ENCODE measurements around the gene PRKCH. TPM values are rescaled to one million over a fixed set of nuclear protein-coding genes. Genes with fewer than 3 reads are reported as not detected.
A peak's percentile ranks its signal among the peaks of the same experiment; 100 is the strongest.
"Not testable (repeated sequence)": the region's sequence is repeated elsewhere in the genome, so short reads cannot be mapped to it uniquely, and the experiment has no call there.

The PRKCH gene
- total RNA-seq, 4 donors from 2014 or later, result 17.9 to 28.7 (median 25.0) TPM

DNA sequence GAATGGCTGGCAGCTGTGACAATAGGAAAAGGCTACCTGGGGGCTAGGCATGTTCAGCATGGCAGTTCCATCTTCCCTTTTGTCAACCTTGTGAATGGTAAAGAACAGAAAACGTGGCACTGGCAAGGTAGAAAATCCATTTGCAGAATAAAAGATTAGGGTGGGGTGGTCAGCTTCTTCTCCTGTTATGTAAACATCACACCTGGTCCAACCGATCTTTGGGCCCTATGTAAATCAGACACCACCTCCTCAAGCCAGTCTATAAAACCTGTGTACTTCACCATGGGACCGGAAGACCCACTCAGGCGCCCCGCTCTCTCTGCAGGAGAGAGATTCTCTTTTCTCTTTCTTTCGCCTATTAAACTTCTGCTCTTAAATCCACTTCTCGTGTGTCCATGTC lies 20.6 kb upstream of the PRKCH start:
- Histone ChIP-seq H3K4me1 (no peaks in the 10 kb centered on the region), H3K36me3 (no peaks in the 10 kb centered on the region), H3K27ac (no peak overlapping the region), H3K9me3 (peaks cover 0 to 6% (median 0%) of the 10 kb centered on the region in 3 donors), H3K4me3 (no peak overlapping the region), H3K27me3 (no peaks in the 10 kb centered on the region)
- WGBS, 2 donors (ENCODE audit: low coverage in 1 of 2), result 74 to 91% methylated on average over 6 to 7 of the region's 7 CpGs
- TF ChIP-seq, protein P1, sequence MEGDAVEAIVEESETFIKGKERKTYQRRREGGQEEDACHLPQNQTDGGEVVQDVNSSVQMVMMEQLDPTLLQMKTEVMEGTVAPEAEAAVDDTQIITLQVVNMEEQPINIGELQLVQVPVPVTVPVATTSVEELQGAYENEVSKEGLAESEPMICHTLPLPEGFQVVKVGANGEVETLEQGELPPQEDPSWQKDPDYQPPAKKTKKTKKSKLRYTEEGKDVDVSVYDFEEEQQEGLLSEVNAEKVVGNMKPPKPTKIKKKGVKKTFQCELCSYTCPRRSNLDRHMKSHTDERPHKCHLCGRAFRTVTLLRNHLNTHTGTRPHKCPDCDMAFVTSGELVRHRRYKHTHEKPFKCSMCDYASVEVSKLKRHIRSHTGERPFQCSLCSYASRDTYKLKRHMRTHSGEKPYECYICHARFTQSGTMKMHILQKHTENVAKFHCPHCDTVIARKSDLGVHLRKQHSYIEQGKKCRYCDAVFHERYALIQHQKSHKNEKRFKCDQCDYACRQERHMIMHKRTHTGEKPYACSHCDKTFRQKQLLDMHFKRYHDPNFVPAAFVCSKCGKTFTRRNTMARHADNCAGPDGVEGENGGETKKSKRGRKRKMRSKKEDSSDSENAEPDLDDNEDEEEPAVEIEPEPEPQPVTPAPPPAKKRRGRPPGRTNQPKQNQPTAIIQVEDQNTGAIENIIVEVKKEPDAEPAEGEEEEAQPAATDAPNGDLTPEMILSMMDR (IDR thresholded peaks at IDR 0.05), result no peak
- no peak for TF ChIP-seq EP300 (IDR thresholded peaks at IDR 0.05)
- no peak for TF ChIP-seq POLR2AphosphoS5 (IDR thresholded peaks at IDR 0.05)
- TF ChIP-seq POLR2A (IDR thresholded peaks at IDR 0.05), result no peak
- no peak for ATAC-seq

DNA sequence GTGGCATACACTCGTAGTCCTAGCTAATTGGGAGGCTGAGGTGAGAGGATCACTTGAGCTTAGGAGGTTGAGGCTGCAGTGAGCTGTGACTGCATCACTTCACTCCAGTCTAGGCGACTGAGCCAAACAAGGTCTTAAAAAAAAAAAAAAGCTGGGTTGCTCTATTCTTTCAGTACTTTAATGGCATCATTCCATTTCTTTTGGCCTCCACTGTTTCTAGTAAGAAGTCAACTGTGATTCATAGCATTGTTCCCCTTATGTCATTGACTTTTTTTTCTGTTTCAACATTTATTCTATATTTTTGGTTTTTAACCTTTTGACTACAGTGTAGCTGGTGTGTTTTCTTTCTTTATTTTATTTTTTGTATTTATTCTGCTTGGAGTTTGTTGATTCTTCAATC lies 16.7 kb upstream of the PRKCH start:
- Histone ChIP-seq H3K9me3 (peaks cover 0 to 6% (median 0%) of the 10 kb centered on the region in 3 donors), H3K4me1 (no peaks in the 10 kb centered on the region), H3K27me3 (no peaks in the 10 kb centered on the region), H3K36me3 (no peaks in the 10 kb centered on the region), H3K27ac (no peak overlapping the region), H3K4me3 (no peak overlapping the region)
- WGBS, 2 donors (ENCODE audit: low coverage in 1 of 2), result 93 to 100% methylated on average over 2 of the region's 2 CpGs
- TF ChIP-seq EP300 (IDR thresholded peaks at IDR 0.05) (no peak), POLR2AphosphoS5 (IDR thresholded peaks at IDR 0.05) (no peak), POLR2A (IDR thresholded peaks at IDR 0.05) (no peak)
- TF ChIP-seq, protein P1 (IDR thresholded peaks at IDR 0.05), result no peak
- no peak for ATAC-seq

DNA sequence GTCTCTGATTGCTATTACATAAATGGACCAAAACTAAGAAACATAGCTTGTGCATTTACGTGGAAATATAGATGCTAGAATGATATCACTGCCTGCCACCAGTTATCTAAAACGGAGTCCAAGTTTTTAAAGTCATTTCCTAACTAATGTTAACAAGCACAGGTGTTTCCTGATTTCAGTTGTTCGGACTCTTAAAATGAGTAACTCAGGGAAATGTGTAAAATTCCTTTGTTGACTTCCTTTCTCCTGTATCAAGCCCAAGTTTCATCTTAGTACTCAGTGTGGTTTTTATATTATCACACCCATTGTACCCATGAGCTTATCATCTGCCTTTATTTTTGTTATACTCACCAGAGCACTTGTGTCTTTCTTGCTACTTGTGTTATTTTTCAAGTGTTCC lies 13.2 kb upstream of the PRKCH start:
- TF ChIP-seq POLR2AphosphoS5 (IDR thresholded peaks at IDR 0.05) (peak; percentile 35), EP300 (IDR thresholded peaks at IDR 0.05) (no peak)
- ATAC-seq, result no peak
- Histone ChIP-seq H3K4me3 (no peak overlapping the region), H3K27ac (peak overlapping the region in 1 of 4 donors; percentile 37), H3K27me3 (no peaks in the 10 kb centered on the region), H3K4me1 (no peaks in the 10 kb centered on the region), H3K9me3 (peaks cover 0 to 6% (median 0%) of the 10 kb centered on the region in 3 donors), H3K36me3 (no peaks in the 10 kb centered on the region)
- 42 to 47% methylated on average over 3 of the region's 3 CpGs for WGBS, 2 donors (ENCODE audit: low coverage in 1 of 2)

DNA sequence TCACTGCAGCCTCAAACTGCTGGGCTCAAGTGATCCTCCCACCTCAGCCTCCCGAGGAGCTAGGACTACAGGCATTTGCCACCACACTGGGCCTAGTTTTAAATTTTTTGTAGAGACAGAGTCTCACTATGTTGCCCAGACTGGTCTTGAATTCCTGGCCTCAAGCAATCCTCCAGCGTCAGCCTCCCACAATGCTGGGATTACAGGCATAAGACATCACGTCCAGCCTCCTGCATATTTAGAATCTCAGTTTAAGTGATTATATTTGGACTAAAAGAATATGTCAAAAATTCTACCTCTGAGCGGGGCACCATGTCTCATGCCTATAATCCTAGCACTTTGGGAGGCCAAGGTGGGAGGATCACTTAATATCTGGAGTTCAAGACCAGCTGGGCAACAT lies 12.7 kb upstream of the PRKCH start:
- WGBS, 2 donors (ENCODE audit: low coverage in 1 of 2), result 84 to 92% methylated on average over 4 of the region's 4 CpGs
- peak overlapping the region in 2 of 4 donors; percentile 34 to 37 for H3K27ac ChIP-seq
- ATAC-seq, H3K36me3 ChIP-seq, H3K9me3 ChIP-seq, H3K4me3 ChIP-seq, H3K4me1 ChIP-seq, H3K27me3 ChIP-seq: not testable (repeated sequence)

DNA sequence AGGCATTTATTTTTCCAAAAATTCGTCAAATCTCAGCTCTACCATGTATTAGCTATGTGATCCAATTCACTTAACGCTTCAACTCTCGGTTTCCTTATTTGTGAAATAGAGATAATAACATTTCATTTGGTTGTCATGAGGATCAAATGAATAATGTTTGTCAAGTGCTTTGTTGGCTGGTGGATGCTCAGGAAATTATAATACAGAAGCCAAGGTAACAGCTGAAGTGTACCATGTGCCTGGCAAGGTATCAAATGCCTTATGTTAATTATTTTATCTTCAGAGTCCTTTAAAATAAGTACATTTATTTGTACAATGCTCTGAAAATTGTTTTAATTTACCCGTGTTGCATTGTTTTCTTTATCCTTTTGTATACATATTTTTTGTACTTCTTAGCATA lies 6.1 kb upstream of the PRKCH start:
- H3K9me3 ChIP-seq, result no peaks in the 10 kb centered on the region
- 63 to 67% methylated on average over 4 of the region's 4 CpGs for WGBS, 2 donors (ENCODE audit: low coverage in 1 of 2)
- TF ChIP-seq POLR2AphosphoS5 (IDR thresholded peaks at IDR 0.05) (no peak), EP300 (IDR thresholded peaks at IDR 0.05) (no peak), POLR2A (IDR thresholded peaks at IDR 0.05) (no peak)
- TF ChIP-seq, protein P1 (IDR thresholded peaks at IDR 0.05), result no peak
- no peaks in the 10 kb centered on the region for H3K4me1 ChIP-seq
- H3K27me3 ChIP-seq, result peaks cover 19% of the 10 kb centered on the region
- ATAC-seq, result no peak
- no peak overlapping the region for H3K4me3 ChIP-seq
- H3K36me3 ChIP-seq, result no peaks in the 10 kb centered on the region
- H3K27ac ChIP-seq, result no peak overlapping the region

DNA sequence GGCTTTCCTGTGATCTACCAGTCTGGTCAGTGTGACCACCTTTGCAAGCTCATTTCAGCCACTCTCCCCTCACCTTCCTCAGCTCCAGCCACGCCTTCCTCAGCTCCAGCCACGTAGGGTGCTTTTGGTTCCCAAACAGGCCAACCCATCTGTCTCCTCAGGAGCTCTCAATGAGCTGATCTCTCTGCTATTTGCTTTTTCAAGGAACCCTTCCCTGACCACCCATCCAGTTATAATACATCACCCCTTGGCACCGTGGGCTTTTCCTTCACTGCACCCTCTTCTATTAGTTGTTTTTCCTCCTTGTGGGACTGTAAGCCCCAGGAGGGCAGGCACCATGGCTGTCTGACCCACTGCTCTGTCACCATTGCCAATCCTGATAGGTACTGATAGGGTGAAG lies 2.3 kb upstream of the PRKCH start:
- Histone ChIP-seq H3K27ac (no peak overlapping the region), H3K27me3 (peaks cover 50% of the 10 kb centered on the region), H3K36me3 (no peaks in the 10 kb centered on the region), H3K4me3 (no peak overlapping the region), H3K4me1 (peaks cover 0 to 21% (median 0%) of the 10 kb centered on the region in 3 donors), H3K9me3 (no peaks in the 10 kb centered on the region)
- ATAC-seq, result no peak
- 70 to 72% methylated on average over 2 to 3 of the region's 3 CpGs for WGBS, 2 donors (ENCODE audit: low coverage in 1 of 2)
- TF ChIP-seq POLR2AphosphoS5 (IDR thresholded peaks at IDR 0.05), result no peak
- TF ChIP-seq, protein P1 (IDR thresholded peaks at IDR 0.05), result no peak
- TF ChIP-seq POLR2A (IDR thresholded peaks at IDR 0.05), result no peak
- no peak for TF ChIP-seq EP300 (IDR thresholded peaks at IDR 0.05)
